Smooth muscle cell (in vitro differentiated cells): ENCODE results near the gene AGO1. TPM values are rescaled to one million over a fixed set of nuclear protein-coding genes. Genes with fewer than 3 reads are reported as not detected.
"Not testable (repeated sequence)": the region's sequence is repeated elsewhere in the genome, so short reads cannot be mapped to it uniquely, and the experiment has no call there.

ENCODE experiments used
- DNase-seq: peaks from one replicate; lab custom pipeline; 2025; ENCODE audit not compliant: unreplicated experiment; lab: John Stamatoyannopoulos, UW
- H2AFZ ChIP-seq: fragments of 200-600 bp; sonication (generic); 2 replicates; pipeline ENCODE4 v1.6.0; 2016; ENCODE audit warnings: antibody characterized with exemption, low read depth, mild to moderate bottlenecking
- H3F3A ChIP-seq: fragments of 200-600 bp; sonication (generic); 2 replicates; pipeline ENCODE4 v1.6.0; 2017; ENCODE audit warnings: antibody characterized with exemption, low read depth
- H3K27ac ChIP-seq: fragments of 200-600 bp; sonication (generic); 2 replicates; pipeline ENCODE4 v1.5.1; 2016; ENCODE audit warnings: low read depth, mild to moderate bottlenecking
- H3K27me3 ChIP-seq: fragments of 200-600 bp; sonication (generic); 2 replicates; pipeline ENCODE4 v1.6.1; 2016; ENCODE audit warnings: low read depth, mild to moderate bottlenecking
- H3K36me3 ChIP-seq: fragments of 200-600 bp; sonication (generic); 2 replicates; pipeline ENCODE4 v1.5.1; 2016; ENCODE audit warnings: low read depth
- H3K4me1 ChIP-seq: fragments of 200-600 bp; sonication (generic); 2 replicates; pipeline ENCODE4 v1.5.1; 2016; ENCODE audit warnings: low read depth
- H3K4me2 ChIP-seq: fragments of 200-600 bp; sonication (generic); 2 replicates; pipeline ENCODE4 v1.6.0; 2016; ENCODE audit warnings: mild to moderate bottlenecking
- H3K4me3 ChIP-seq: fragments of 200-600 bp; sonication (generic); 2 replicates; pipeline ENCODE4 v1.5.1; 2016; ENCODE audit warnings: mild to moderate bottlenecking
- H3K79me2 ChIP-seq: fragments of 200-600 bp; sonication (generic); 2 replicates; pipeline ENCODE4 v1.6.0; 2016; ENCODE audit warnings: low read depth, mild to moderate bottlenecking
- H3K9ac ChIP-seq: fragments of 200-600 bp; sonication (generic); 2 replicates; pipeline ENCODE4 v1.6.0; 2016; ENCODE audit warnings: low read depth
- H3K9me3 ChIP-seq: fragments of 200-600 bp; sonication (generic); replicated peaks from 2 replicates; pipeline ENCODE4 v1.5.1; 2016; ENCODE audit warnings: low read depth
- H4K20me1 ChIP-seq: fragments of 200-600 bp; sonication (generic); 2 replicates; pipeline ENCODE4 v1.6.0; 2016; ENCODE audit warnings: low read depth
- WGBS: methylation state at CpG from one replicate; pipeline ENCODE4 v1.1.7; 2016; ENCODE audit warnings: low lambda C conversion rate; 5-methylcytosine and 5-hydroxymethylcytosine counted together
- polyA plus RNA-seq: library from polyadenylated mRNA; unstranded; fragments of >200 nt; fragmentation: Nextera tagmentation; extraction: Ambion mirVana; gene quantifications from 2 replicates; pipeline ENCODE4 v1.2.1, GENCODE V29; 2016
- total RNA-seq: library from RNA; depleted of rRNA; stranded (reverse); fragments of >200 nt; gene quantifications from 2 replicates; pipeline ENCODE4 v1.2.3, GENCODE V29; 2014
- TF ChIP-seq, protein P1 (sequence below): fragments of 200-600 bp; sonication (generic); IDR thresholded peaks from 2 replicates; pipeline ENCODE4 v1.5.1; 2017; ENCODE audit warnings: borderline replicate concordance, mild to moderate bottlenecking, antibody characterized with exemption; ENCODE audit not compliant: insufficient read depth, poor library complexity, severe bottlenecking

AGO1 gene
- total and polyA plus RNA-seq, 2 experiments from 2014 or later, result 4.9 to 10.8 TPM

- TF ChIP-seq, protein P1, sequence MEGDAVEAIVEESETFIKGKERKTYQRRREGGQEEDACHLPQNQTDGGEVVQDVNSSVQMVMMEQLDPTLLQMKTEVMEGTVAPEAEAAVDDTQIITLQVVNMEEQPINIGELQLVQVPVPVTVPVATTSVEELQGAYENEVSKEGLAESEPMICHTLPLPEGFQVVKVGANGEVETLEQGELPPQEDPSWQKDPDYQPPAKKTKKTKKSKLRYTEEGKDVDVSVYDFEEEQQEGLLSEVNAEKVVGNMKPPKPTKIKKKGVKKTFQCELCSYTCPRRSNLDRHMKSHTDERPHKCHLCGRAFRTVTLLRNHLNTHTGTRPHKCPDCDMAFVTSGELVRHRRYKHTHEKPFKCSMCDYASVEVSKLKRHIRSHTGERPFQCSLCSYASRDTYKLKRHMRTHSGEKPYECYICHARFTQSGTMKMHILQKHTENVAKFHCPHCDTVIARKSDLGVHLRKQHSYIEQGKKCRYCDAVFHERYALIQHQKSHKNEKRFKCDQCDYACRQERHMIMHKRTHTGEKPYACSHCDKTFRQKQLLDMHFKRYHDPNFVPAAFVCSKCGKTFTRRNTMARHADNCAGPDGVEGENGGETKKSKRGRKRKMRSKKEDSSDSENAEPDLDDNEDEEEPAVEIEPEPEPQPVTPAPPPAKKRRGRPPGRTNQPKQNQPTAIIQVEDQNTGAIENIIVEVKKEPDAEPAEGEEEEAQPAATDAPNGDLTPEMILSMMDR, result no peak
- Histone ChIP-seq H3K4me3 (no peak overlapping the region), H3K36me3 (no peaks in the 10 kb centered on the region), H3F3A (no peaks in the 10 kb centered on the region), H2AFZ (no peak overlapping the region), H3K9me3 (no peaks in the 10 kb centered on the region), H3K4me1 (no peaks in the 10 kb centered on the region), H3K79me2 (no peaks in the 10 kb centered on the region), H3K4me2 (no peak overlapping the region), H3K27ac (no peak overlapping the region), H4K20me1 (no peaks in the 10 kb centered on the region), H3K9ac (no peak overlapping the region), H3K27me3 (no peaks in the 10 kb centered on the region)
- 87% methylated on average over 2 of the region's 2 CpGs for WGBS
- no peak for DNase-seq
These were observed 12.2 kb upstream of the AGO1 start for GRCh38 chr1:35870651-35871309.

- Histone ChIP-seq H3K4me3 (no peak overlapping the region), H3K79me2 (no peaks in the 10 kb centered on the region), H3K9ac (no peak overlapping the region), H3K27me3 (no peaks in the 10 kb centered on the region), H3K4me1 (no peaks in the 10 kb centered on the region), H3F3A (no peaks in the 10 kb centered on the region), H2AFZ (no peak overlapping the region), H3K4me2 (no peak overlapping the region), H4K20me1 (no peaks in the 10 kb centered on the region), H3K9me3 (no peaks in the 10 kb centered on the region), H3K27ac (no peak overlapping the region), H3K36me3 (no peaks in the 10 kb centered on the region)
- 88% methylated on average over 4 of the region's 4 CpGs for WGBS
- TF ChIP-seq, protein P1, result no peak
- no peak for DNase-seq
These were observed 9.7 kb upstream of the AGO1 start for GRCh38 chr1:35873243-35873750.

DNA sequence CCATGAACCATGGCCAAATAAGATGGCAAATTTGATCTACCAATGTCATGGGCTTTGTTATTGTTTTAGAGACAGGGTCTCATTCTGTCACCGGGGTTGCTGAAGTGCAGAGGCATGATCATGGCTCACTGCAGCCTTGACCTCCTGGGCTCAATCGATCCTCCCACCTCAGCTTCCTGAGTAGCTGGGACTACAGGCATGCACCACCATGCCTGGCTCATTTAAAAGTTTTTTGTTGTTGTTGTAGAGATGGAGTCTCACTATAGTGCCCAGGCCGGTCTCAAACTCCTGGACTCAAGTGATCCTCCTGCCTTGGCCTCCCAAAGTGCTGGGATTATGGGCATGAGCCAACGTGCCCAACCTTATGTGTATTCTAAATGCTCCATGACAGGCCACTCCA, 8.9 kb upstream of the AGO1 start:
- not testable (repeated sequence) for H3K9ac ChIP-seq, H3K27ac ChIP-seq, H3K27me3 ChIP-seq, H3F3A ChIP-seq, H4K20me1 ChIP-seq, H3K79me2 ChIP-seq, H2AFZ ChIP-seq, DNase-seq, H3K4me1 ChIP-seq, H3K9me3 ChIP-seq, H3K4me3 ChIP-seq, H3K4me2 ChIP-seq, H3K36me3 ChIP-seq
- 95% methylated on average over 4 of the region's 4 CpGs for WGBS

DNA sequence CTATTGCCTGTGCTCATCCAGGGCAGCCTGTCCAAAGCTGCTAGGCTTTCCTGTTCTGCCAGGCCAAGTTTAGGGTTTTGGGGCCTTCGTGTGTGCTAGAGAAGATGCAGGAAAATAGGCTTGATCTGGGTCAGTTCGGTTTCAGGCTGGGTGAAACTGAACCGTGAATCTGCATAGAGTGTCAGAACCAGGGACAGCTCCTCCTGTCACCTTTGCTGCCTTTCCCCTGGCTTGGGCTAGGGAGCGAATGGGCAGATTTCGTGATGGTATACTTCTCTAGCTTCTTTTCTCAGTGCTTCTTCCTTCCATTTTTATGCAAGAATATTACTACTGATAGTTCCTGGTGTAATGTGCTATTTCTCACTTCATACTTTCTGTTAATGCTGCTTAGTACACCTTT, 6.0 kb upstream of the AGO1 start:
- H3K27ac ChIP-seq, result no peak overlapping the region
- no peak overlapping the region for H3K4me2 ChIP-seq
- H3K79me2 ChIP-seq, result no peaks in the 10 kb centered on the region
- H3F3A ChIP-seq, result no peaks in the 10 kb centered on the region
- H3K9me3 ChIP-seq, result no peaks in the 10 kb centered on the region
- H3K9ac ChIP-seq, result no peak overlapping the region
- H2AFZ ChIP-seq, result no peak overlapping the region
- no peaks in the 10 kb centered on the region for H3K27me3 ChIP-seq
- H3K4me3 ChIP-seq, result no peak overlapping the region
- TF ChIP-seq, protein P1, result no peak
- no peaks in the 10 kb centered on the region for H3K36me3 ChIP-seq
- no peaks in the 10 kb centered on the region for H3K4me1 ChIP-seq
- no peak for DNase-seq
- WGBS, result 36% methylated on average over 5 of the region's 5 CpGs
- H4K20me1 ChIP-seq, result no peaks in the 10 kb centered on the region
